Measurements from ENCODE around the gene AK6.

DNA sequence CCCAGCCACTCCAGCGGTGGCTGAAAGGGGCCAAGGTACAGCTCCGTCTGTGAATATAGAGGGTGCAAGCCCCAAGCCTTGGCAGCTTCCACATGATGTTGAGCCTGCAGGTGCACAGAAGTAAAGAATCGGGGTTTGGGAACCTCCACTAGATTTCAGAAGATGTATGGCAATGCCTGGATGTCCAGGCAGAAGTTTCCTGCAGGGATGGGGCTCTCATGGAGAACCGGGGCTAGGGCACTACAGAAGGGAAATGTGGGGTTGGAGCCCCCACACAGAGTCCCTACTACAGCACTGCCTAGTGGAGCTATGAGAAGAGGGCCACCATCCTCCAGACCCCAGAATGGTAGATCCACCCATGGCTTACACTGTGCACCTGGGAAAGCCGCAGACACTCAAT lies 59.9 kb downstream of the AK6 start:
- TF ChIP-seq POLR2A (IDR thresholded peaks at IDR 0.05; ENCODE audit: extremely low read depth, insufficient read length) (no peak), CTCF (IDR thresholded peaks at IDR 0.05; ENCODE audit: low read depth, low read length) (no peak), MAX (IDR thresholded peaks at IDR 0.05; ENCODE audit: low read depth, low read length) (no peak)

Data from NB4 (cell line).